ENCODE results near the gene IKZF1.
"Not testable (repeated sequence)": the region's sequence is repeated elsewhere in the genome, so short reads cannot be mapped to it uniquely, and the experiment has no call there.

IKZF1 gene

DNA sequence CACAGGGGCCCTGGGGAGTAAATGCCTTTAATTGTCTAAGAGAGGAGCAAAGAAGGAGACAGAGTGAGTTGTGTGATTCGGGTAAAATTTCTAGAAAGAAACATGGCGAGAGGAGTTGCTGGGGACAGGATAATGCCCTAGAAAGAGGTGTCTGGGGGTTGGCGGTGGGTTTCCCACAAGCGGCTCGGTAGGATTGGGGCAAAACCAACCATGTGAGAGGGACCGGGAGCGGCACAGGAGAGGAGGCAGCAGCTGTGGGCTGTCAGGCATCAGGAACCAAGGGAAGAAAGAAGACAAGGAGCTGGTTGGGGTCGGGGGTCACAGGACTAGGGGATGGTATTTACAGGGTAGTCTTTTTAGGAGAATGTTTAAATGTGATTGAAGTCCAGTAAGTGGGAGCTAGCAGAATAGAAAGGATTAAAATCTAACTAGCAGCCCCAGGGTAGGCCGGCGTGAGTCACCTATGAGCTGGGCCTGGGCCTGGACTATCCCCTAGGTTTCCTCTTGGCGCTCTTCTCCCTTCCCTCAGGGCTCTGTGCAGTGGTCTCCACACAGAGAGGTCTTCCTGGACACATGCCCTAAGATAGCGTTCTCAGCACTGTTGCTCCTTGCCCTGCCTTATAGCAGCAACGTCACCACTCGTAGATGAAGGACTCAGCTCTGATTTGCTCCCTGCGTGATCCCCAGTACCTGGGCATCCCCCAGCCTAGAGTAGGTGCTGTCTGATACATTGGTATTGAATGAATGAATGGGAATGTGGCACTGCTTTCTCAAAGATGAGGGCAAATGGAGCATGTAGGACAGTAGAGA is 32.6 kb downstream of the IKZF1 start:
- H3K27me3 Mint-ChIP-seq: no peaks in the 10 kb centered on the region
- DNase-seq: no peak
- no peaks in the 10 kb centered on the region for H3K9me3 Mint-ChIP-seq
- H3K27ac Mint-ChIP-seq: no peak overlapping the region
- no peak overlapping the region for H3K4me3 Mint-ChIP-seq
- H3K4me1 Mint-ChIP-seq (ENCODE audit: low read depth in 2 of 2): peaks cover 45 to 62% of the 10 kb centered on the region in 2 donors
- peak; percentile 3 for ATAC-seq (replicated peaks)
- peaks cover 42% of the 10 kb centered on the region for H3K36me3 Mint-ChIP-seq (ENCODE audit: insufficient read depth)

DNA sequence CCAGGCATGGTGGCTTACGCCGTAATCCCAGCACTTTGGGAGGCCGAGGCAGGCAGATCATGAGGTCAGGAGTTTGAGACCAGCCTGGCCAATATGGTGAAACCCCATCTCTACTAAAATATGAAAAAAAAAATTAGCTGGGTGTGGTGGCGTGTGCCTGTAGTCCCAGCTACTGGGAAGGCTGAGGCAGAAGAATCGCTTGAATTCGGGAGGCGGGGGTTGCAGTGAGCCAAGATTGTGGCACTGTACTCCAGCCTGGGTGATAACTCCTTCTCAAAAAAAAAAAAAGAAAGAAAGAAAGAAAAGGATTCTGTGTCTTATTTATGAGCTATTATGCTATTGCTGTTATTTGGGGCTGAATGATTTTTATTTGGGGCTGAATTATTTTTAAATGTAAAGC is 35.0 kb downstream of the IKZF1 start:
- not testable (repeated sequence) for H3K4me3 Mint-ChIP-seq; H3K27me3 Mint-ChIP-seq; DNase-seq; H3K9me3 Mint-ChIP-seq; H3K27ac Mint-ChIP-seq; ATAC-seq (replicated peaks)
- peaks cover 63% of the 10 kb centered on the region for H3K36me3 Mint-ChIP-seq (ENCODE audit: insufficient read depth)
- peaks cover 60 to 78% of the 10 kb centered on the region in 2 donors for H3K4me1 Mint-ChIP-seq (ENCODE audit: low read depth in 2 of 2)

DNA sequence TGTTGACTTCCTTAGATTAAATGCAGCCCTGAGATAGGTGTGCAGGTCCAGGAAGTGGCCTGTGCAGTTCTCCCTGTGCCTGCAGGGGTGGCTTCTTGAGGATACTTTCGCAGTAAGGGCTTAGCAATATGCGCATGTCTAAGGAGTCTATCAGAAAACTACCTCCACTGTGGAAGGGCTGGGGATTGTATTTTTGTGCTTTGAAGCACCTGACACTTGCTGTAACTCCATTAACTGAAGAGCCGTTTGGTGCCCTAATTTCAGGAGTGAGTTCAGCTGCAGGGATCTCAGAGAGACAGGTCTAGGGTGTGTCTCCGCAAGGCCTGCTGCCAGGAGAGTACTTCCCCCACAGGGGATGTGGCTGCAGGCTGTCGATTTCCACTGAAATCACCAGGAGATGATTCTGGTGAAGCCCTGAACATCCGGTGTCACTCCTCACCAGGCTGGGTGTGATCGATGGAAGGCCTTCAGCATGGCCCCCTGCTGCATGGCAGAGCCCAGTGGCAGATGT is 35.5 kb downstream of the IKZF1 start:
- H3K9me3 Mint-ChIP-seq: no peaks in the 10 kb centered on the region
- H3K4me1 Mint-ChIP-seq (ENCODE audit: low read depth in 2 of 2): peaks cover 62 to 81% of the 10 kb centered on the region in 2 donors

DNA sequence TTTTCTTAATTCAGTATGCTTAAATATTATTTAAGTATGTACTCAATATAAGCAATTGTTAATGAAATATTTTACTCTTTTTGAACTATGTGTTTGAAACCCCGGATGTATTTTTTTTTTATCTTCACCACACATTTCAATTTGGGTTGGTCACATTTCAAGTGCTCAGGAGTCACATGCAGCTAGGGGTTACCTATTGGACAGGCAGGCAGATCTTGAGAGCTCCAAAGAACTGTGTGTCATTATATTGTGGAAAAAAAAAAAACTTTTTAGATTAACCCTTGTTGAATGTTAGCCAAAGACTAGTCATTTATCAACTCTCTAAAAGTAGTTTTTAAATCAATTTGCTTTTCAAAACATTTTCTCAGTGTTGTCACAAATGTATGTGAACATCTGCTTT is 37.2 kb downstream of the IKZF1 start:
- no peak for ATAC-seq (replicated peaks)
- Mint-ChIP-seq H3K27me3 (no peaks in the 10 kb centered on the region), H3K9me3 (no peaks in the 10 kb centered on the region), H3K27ac (no peak overlapping the region), H3K4me3 (peak overlapping the region in 1 of 2 donors; percentile 79), H3K36me3 (ENCODE audit: insufficient read depth) (peaks cover 68% of the 10 kb centered on the region), H3K4me1 (ENCODE audit: low read depth in 2 of 2) (peaks cover 72 to 86% of the 10 kb centered on the region in 2 donors)
- no peak for DNase-seq

More for the DNA sequence above, 35.5 kb downstream of the IKZF1 start:
- peak; percentile 41 for ATAC-seq (replicated peaks)
- Mint-ChIP-seq H3K4me3 (no peak overlapping the region), H3K27me3 (no peaks in the 10 kb centered on the region), H3K36me3 (ENCODE audit: insufficient read depth) (peaks cover 65% of the 10 kb centered on the region), H3K27ac (no peak overlapping the region)
- peak in 2 of 3 experiments; percentile 52 to 54 for DNase-seq

DNA sequence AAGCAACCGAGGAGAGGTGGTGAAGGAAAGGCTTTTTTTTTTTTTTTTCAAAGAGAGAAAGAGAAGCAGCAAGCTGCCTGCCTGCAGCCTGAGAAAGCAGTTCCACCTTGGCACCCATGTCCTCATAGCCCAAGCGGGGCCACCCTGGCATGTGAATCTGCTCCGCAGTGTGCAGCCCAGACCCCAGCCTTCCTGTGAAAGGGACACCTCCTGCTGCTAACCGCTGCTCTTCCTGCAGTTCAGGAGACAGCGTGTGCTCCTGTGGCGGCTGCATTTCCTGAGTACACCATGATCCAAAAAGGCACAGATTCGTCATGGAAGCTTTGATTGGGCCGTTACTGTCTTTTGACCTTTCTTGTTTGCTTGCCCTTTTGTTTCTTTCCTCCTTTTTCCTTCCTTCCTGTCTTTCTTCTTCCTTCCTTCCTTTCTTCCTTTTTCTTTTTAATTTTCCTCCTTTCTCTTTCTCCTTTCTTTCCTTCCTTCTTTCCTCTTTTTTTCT is 38.1 kb downstream of the IKZF1 start:
- Mint-ChIP-seq H3K36me3 (ENCODE audit: insufficient read depth) (peaks cover 66% of the 10 kb centered on the region), H3K4me3 (peak overlapping the region in 1 of 2 donors; percentile 79), H3K4me1 (ENCODE audit: low read depth in 2 of 2) (peaks cover 69 to 86% of the 10 kb centered on the region in 2 donors), H3K9me3 (no peaks in the 10 kb centered on the region), H3K27ac (no peak overlapping the region), H3K27me3 (no peaks in the 10 kb centered on the region)
- ATAC-seq (replicated peaks): peak; percentile 74
- peak; percentile 55 to 62 (median 62) for DNase-seq

DNA sequence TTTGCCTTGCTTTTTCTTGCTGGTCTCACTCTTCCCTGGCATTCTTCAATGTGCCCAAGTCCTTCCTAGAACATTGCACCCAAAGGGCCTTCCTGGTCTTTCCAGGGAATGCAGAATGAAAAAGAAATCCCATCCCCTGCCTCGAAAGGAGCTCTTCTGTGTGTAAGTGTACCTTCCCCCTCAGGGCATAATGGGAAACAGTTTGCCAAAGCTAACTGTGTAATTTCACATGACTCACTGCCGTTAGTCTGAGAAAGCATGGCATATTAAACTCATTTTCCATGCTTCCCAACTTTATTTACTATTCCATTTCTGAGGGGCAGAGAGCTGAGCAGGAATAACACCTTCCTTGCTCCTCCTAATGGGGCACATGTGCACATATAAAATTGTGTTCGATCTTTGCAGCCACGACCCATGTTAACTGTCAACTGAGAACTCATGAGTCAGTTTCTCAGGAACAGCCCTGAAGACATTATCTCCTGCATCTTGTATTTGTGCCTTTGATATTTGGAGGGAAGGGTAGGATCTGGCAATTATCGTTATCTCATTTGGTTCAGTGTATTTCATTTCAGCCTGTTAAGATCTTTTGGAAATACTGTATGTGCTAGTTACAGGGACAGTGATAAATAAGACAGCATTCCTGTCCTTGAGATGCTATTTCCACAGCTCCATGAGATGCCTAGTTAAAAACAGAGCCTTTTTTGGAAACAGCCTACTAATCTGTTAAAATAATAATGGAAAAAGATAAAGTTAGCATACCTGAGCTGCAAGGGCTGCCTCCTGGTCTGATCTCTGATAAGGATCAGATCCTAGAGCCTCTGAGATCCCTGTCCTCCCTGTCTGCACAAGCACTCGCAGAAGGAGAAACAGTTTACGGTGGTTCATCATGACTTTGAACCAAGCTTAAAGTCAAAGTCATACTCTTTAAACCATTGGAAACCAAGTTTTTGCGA is 42.3 kb downstream of the IKZF1 start:
- DNase-seq: no peak
- H3K4me1 Mint-ChIP-seq (ENCODE audit: low read depth in 2 of 2): peaks cover 85 to 89% of the 10 kb centered on the region in 2 donors
- H3K27ac Mint-ChIP-seq: no peak overlapping the region
- no peak for ATAC-seq (replicated peaks)
- H3K4me3 Mint-ChIP-seq: peak overlapping the region; percentile 80 to 83
- no peaks in the 10 kb centered on the region for H3K27me3 Mint-ChIP-seq
- peaks cover 83% of the 10 kb centered on the region for H3K36me3 Mint-ChIP-seq (ENCODE audit: insufficient read depth)
- no peaks in the 10 kb centered on the region for H3K9me3 Mint-ChIP-seq

DNA sequence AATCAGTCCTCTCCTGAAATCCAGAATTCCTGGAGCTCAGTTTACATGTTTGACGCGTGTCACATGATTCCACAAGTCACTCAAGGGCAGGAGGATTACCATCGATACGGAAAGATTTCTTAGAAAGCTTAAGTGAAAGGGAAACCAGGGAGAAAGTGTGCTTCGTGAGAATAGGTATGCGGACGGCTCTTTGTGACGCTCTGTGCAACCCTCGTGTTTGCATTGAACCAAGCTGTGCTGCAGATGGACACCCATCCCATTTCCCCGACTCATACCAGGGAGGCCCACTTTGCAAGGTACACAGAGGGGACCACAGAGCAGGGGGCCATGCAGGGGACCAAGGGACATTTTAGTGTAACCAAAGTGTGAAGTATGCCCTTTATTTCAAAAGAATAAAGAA is 43.2 kb downstream of the IKZF1 start:
- Mint-ChIP-seq H3K4me3 (peak overlapping the region; percentile 80 to 83), H3K27me3 (no peaks in the 10 kb centered on the region), H3K4me1 (ENCODE audit: low read depth in 2 of 2) (peaks cover 83 to 88% of the 10 kb centered on the region in 2 donors), H3K9me3 (no peaks in the 10 kb centered on the region), H3K36me3 (ENCODE audit: insufficient read depth) (peaks cover 81% of the 10 kb centered on the region), H3K27ac (no peak overlapping the region)
- no peak for DNase-seq
- ATAC-seq (replicated peaks): peak; percentile 9

DNA sequence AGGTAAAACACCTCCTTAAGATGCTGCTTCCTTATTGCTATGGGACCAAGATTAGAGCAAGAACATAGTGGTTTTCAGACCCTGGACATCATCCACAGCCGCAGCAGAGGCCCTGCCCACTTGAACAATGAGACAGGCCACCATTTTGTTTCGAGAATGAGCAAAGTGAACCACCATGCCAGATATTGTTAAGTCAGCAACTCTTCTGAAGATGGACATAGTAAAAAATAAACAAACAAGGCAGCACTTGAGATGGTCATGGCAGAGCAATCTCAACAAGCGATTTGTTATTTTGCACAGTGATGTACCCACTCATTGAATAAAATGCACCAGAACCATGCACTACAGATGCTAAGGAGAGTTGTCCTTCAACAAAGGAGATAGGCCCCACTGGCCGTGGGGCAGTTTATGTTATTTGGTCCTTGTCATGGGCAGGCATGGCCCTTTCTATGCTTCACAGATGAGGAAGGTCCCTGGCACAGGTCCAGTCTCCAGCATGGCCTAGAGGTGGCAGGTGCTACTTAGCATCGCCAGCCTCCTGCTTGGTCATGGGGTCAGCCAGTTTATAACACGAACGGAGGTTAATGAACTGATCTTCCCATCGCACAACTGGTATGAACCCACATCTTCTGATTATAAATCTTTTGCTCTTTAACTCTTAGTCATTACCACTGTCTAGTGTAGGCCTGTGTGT is 44.1 kb downstream of the IKZF1 start:
- Mint-ChIP-seq H3K9me3 (no peaks in the 10 kb centered on the region), H3K27ac (no peak overlapping the region), H3K27me3 (no peaks in the 10 kb centered on the region), H3K4me3 (peak overlapping the region; percentile 83 to 91), H3K4me1 (ENCODE audit: low read depth in 2 of 2) (peaks cover 83 to 88% of the 10 kb centered on the region in 2 donors), H3K36me3 (ENCODE audit: insufficient read depth) (peaks cover 83% of the 10 kb centered on the region)
- DNase-seq (no peak), ATAC-seq (replicated peaks) (no peak)

DNA sequence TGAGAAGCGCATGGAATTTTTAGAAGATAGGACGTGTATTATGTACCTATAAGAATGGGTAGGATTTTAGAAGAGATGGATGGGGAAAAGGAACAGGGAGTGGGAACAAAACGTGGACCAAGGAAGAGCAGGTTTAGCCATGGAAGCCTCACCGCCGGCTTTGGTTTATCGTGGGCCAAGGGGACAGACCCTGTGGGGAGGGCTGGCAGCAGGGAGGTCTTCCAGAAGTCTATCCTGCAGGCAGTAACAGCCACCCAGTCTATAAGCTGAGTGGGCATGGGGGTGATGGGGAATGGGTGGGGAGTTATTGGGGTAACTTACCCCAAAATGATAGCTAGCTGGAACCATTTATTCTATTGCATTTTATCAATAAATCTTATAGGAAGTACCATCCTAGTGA is 44.9 kb downstream of the IKZF1 start:
- Mint-ChIP-seq H3K4me1 (ENCODE audit: low read depth in 2 of 2) (peaks cover 82 to 85% of the 10 kb centered on the region in 2 donors), H3K36me3 (ENCODE audit: insufficient read depth) (peaks cover 83% of the 10 kb centered on the region), H3K4me3 (peak overlapping the region; percentile 81 to 91), H3K27me3 (no peaks in the 10 kb centered on the region), H3K27ac (no peak overlapping the region), H3K9me3 (no peaks in the 10 kb centered on the region)
- ATAC-seq (replicated peaks) (no peak), DNase-seq (no peak)

DNA sequence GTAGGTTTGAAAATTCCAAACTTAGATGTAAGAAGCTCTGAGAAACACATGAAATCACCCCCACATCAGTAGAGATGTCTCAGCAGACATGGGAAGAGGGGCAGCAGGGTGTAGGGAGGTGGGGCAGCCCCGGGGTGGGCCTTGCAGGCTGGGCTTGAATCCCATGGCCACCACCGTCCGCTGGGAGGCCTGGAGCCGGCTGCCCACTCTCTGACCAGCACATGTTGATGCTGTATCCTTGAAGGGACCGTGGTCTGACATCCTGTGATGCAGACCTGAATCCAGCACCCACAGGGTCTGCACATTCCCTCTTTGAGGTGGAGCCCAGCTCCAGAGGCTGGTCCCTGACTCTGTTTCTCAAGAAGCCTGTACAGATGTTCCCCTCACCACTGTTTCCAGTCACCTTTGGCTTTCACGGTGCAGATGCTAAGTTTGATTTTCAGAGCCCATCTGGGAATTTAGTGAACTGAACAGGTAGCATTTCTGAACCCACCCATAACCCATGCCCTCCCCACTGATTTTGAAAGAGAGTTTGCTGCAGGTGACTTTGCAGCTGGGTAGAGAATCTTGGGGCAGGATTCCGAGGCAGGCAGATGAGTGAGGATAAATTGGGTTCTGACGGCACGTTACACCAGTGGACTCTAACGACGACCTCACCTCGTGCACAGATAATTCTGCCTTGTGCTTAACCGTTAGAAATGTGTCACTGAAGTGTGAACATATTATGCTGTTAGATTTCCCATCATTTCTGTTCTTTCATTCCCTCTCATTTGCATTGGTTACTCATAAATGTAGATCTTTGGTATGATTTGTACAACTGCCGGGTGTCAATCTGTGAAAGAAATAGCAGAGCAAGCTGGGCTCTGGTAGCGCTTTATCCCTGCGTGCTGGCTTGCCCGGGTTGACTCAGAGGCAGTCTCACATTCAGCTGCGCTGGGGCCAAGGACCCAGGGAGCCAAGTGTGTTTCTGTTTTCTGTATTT is 45.7 kb downstream of the IKZF1 start:
- no peak overlapping the region for H3K27ac Mint-ChIP-seq
- H3K4me1 Mint-ChIP-seq (ENCODE audit: low read depth in 2 of 2): peaks cover 84 to 86% of the 10 kb centered on the region in 2 donors
- peak; percentile 56 to 61 (median 57) for DNase-seq
- no peaks in the 10 kb centered on the region for H3K9me3 Mint-ChIP-seq
- peaks cover 86% of the 10 kb centered on the region for H3K36me3 Mint-ChIP-seq (ENCODE audit: insufficient read depth)
- H3K27me3 Mint-ChIP-seq: no peaks in the 10 kb centered on the region
- peak; percentile 58 for ATAC-seq (replicated peaks)
- H3K4me3 Mint-ChIP-seq: peak overlapping the region; percentile 81 to 91

DNA sequence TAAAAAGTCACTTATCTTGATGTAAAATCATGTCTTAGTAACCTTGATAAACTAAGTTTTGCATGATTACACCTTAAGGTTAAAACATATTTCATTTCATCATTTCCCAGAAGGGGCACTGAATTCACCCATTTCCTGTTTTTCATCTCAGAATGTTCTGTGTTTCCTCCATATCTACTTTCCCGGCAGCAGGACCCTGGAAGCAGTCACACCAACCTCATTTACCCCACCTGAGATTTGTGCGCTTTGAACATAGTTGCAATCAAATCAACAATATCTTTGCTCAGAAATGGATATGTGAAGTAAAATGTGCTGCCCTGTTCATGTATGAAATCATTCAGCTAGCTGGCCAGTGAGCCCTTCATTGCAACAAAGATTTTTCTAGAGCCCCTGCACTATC is 46.8 kb downstream of the IKZF1 start:
- Mint-ChIP-seq H3K4me1 (ENCODE audit: low read depth in 2 of 2) (peaks cover 78 to 86% of the 10 kb centered on the region in 2 donors), H3K4me3 (peak overlapping the region; percentile 81 to 91), H3K27me3 (no peaks in the 10 kb centered on the region), H3K27ac (no peak overlapping the region), H3K36me3 (ENCODE audit: insufficient read depth) (peaks cover 86% of the 10 kb centered on the region), H3K9me3 (no peaks in the 10 kb centered on the region)
- DNase-seq (no peak), ATAC-seq (replicated peaks) (no peak)

DNA sequence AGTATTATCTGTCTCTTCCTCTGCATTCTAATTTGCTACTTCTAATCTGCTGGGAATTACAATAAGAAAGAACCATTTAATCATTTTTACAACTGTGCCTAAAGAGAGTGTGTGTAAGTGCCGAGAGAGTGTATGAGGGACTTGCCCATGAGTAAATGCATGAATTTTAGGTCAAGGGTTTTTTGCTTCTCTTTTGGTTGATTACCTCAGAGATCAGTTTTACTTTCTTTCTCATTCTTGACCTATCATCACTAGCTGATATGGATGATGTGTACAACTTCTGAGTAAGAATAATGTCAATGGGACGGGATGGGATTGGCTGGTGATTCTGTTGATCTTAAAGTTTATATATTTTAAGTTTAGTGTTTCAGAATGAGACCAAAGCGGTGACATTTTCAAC is 47.8 kb downstream of the IKZF1 start:
- ATAC-seq (replicated peaks) (peak; percentile 80), DNase-seq (no peak)
- peak overlapping the region; percentile 81 to 91 for H3K4me3 Mint-ChIP-seq
- no peaks in the 10 kb centered on the region for H3K27me3 Mint-ChIP-seq
- H3K4me1 Mint-ChIP-seq (ENCODE audit: low read depth in 2 of 2): peaks cover 80 to 86% of the 10 kb centered on the region in 2 donors
- peaks cover 90% of the 10 kb centered on the region for H3K36me3 Mint-ChIP-seq (ENCODE audit: insufficient read depth)
- no peak overlapping the region for H3K27ac Mint-ChIP-seq
- H3K9me3 Mint-ChIP-seq: no peaks in the 10 kb centered on the region
